Ovary (tissue), 9 donors: ENCODE measurements around the gene HECA. TPM values are rescaled to one million over a fixed set of nuclear protein-coding genes. Genes with fewer than 3 reads are reported as not detected.

Experiments
- DNase-seq, 5 donors: peaks; one replicate each; pipeline ENCODE4 v3.0.0-alpha.2; 2019 to 2020
- H3K27ac ChIP-seq, 2 donors: fragments of 200-600 bp; one replicate each; pipeline versions ENCODE4 v1.5.1 to v1.8.0; 2019 to 2022
- H3K27me3 ChIP-seq: fragments of 200-600 bp; one replicate; pipeline ENCODE4 v1.8.0; 2022
- H3K36me3 ChIP-seq: fragments of 200-600 bp; sonication (generic); one replicate; pipeline ENCODE4 v1.5.1; 2019
- H3K4me1 ChIP-seq: one replicate; pipeline ENCODE4 v1.8.1; 2013; ENCODE audit warnings: mild to moderate bottlenecking, moderate library complexity; ENCODE audit not compliant: insufficient read depth
- H3K4me3 ChIP-seq: fragments of 200-600 bp; sonication (generic); one replicate; pipeline ENCODE4 v1.5.1; 2017
- H3K9me3 ChIP-seq, 2 donors: fragments of 200-600 bp in 1 of 2; sonication (generic) in 1 of 2; one replicate each; pipeline versions ENCODE4 v1.5.1 to v1.8.1; 2013 to 2019; ENCODE audit warnings: mild to moderate bottlenecking in 1 of 2, moderate library complexity in 1 of 2
- EP300 ChIP-seq: sonication (generic); formaldehyde crosslinking; IDR thresholded peaks from one replicate; pipeline ENCODE4 v1.6.1; 2017; ENCODE audit warnings: antibody characterized with exemption
- POLR2A ChIP-seq: fragments of 450-650 bp; IDR thresholded peaks from one replicate; pipeline ENCODE4 v1.6.1; 2017; ENCODE audit warnings: antibody characterized with exemption, mild to moderate bottlenecking, moderate library complexity
- WGBS, 3 donors: extraction: QIAGEN DNeasy Blood & Tissue Kit in 1 of 3; methylation state at CpG; one replicate each; pipeline versions ENCODE4 v1.1.5 to v1.1.7; 2013 to 2017; 5-methylcytosine and 5-hydroxymethylcytosine counted together
- intact Hi-C, 4 donors: fragments of 100-400 bp; cut with DNase I; formaldehyde crosslinking; loops; one replicate each; pipeline versions ENCODE4 v1.11.0 to v1.15.1; 2022 to 2023
- polyA plus RNA-seq, 2 donors: library from polyadenylated mRNA; stranded (reverse); fragments of 200-250 nt in 1 of 2; fragments of 350-450 nt in 1 of 2; fragmentation: Illumina TruSeq in 1 of 2; extraction: RNeasy Lipid Tissue Mini Kit (QIAGEN cat#74804) in 1 of 2; gene quantifications; one replicate each; pipeline ENCODE4 v1.2.3, GENCODE V29; 2013 to 2014
- total RNA-seq, 7 donors: library from RNA; depleted of rRNA in 2 of 7; stranded (reverse); fragments of >200 nt in 2 of 7; fragmentation: NEBNext Ultra II Directional in 3 of 7; extraction: Animal tissue kit (Norgen Biotek cat#: 25700) in 3 of 7; gene quantifications; one replicate each; pipeline versions ENCODE4 v1.1.0 to v1.2.4, GENCODE V29; 2016 to 2023
- TF ChIP-seq, protein P1 (sequence below), 3 donors: fragments of 450-650 bp in 2 of 3; fragments of 200-600 bp in 1 of 3; IDR thresholded peaks; one replicate each; pipeline versions ENCODE4 v1.5.1 to v1.8.0; 2016 to 2022; ENCODE audit warnings: antibody characterized with exemption in 3 of 3, mild to moderate bottlenecking in 1 of 3
- donor health status: DM: no; HTN: no; CAD: no; lungs with moderate emphysema.
- donor health status: DM: no; HTN: no; CAD: no.
- donor health status: Bipolar disorder and iron deficiency.
- donor health status: DM: yes; HTN: yes; CAD: no.
- donor health status: DM: no; HTN: no; CAD: no.
- donor health status: DM: yes; HTN: yes; CAD: no.

HECA gene
- total and polyA plus RNA-seq, 9 donors, result 12.0 to 41.7 (median 21.9) TPM

DNA sequence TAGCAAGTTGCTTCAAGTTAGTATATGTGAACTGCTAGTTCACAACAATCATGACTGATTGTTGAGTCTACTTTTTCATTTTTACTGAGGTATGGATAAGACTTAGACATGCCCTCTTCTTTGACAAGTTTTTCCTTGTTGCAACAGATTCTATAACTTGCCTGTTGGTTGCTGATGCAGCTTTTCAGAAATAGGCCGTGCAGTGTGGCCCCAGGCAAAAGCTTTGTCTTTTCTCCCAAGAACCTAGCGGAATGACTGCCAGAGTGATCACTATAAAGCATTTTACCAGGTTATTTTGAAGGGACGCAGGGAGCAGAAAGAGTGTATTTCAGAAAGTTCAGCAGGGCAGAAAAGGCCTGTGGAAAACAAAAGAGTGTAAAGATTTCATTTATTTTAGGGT is 16.0 kb downstream of the HECA start:
- 96% methylated on average over 3 of the region's 3 CpGs for WGBS, 3 donors
- DNase-seq, result no peak
- intact Hi-C loops, result no loop called here
- no peak overlapping the region for H3K27ac ChIP-seq
- no peak overlapping the region for H3K4me3 ChIP-seq
- H3K9me3 ChIP-seq, result no peaks in the 10 kb centered on the region
- H3K36me3 ChIP-seq, result no peaks in the 10 kb centered on the region
- H3K27me3 ChIP-seq, result no peaks in the 10 kb centered on the region
- peaks cover 6% of the 10 kb centered on the region for H3K4me1 ChIP-seq
- no peak for TF ChIP-seq EP300
- TF ChIP-seq, protein P1, sequence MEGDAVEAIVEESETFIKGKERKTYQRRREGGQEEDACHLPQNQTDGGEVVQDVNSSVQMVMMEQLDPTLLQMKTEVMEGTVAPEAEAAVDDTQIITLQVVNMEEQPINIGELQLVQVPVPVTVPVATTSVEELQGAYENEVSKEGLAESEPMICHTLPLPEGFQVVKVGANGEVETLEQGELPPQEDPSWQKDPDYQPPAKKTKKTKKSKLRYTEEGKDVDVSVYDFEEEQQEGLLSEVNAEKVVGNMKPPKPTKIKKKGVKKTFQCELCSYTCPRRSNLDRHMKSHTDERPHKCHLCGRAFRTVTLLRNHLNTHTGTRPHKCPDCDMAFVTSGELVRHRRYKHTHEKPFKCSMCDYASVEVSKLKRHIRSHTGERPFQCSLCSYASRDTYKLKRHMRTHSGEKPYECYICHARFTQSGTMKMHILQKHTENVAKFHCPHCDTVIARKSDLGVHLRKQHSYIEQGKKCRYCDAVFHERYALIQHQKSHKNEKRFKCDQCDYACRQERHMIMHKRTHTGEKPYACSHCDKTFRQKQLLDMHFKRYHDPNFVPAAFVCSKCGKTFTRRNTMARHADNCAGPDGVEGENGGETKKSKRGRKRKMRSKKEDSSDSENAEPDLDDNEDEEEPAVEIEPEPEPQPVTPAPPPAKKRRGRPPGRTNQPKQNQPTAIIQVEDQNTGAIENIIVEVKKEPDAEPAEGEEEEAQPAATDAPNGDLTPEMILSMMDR (IDR thresholded peaks at IDR 0.05), result no peak
- TF ChIP-seq POLR2A, result no peak

DNA sequence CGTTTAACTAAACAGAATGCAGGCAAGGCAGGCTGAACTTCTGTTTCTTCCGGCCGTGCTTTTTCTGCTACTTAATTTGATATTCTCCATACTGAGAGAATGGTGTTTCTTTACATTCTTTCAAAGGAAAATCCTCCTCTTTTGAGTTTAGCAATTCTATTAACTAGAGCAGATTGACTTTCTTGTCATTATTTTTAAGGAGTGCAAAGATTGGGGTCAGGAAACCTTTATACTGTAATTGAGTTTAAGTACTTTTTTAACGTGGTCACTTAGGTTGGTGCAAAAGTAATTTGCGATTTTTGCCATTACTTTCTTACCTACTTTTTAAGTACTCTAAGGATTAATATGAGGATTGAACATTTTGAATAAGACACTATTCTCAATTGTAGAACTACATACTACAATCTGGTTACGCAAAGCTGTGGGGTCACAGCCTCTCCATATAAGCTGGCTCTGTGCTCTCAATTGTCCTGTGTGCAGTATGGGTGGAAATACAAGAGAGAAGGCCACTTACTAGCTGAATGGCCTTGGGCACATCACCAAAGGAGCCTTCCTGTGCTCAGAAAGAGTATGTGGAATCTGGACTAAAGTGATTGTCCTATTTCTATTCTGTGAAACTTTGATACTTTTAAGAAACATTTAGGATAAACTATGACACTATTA is 16.7 kb downstream of the HECA start:
- H3K9me3 ChIP-seq, result no peaks in the 10 kb centered on the region
- H3K4me3 ChIP-seq, result no peak overlapping the region
- H3K27me3 ChIP-seq, result no peaks in the 10 kb centered on the region
- DNase-seq, result no peak
- no peaks in the 10 kb centered on the region for H3K36me3 ChIP-seq
- no peak overlapping the region for H3K27ac ChIP-seq
- TF ChIP-seq POLR2A, result no peak
- no peak for TF ChIP-seq EP300
- TF ChIP-seq, protein P1 (IDR thresholded peaks at IDR 0.05), result no peak
- H3K4me1 ChIP-seq, result peaks cover 6% of the 10 kb centered on the region
- WGBS, 3 donors, result 88 to 91% (median 90%) methylated on average over 6 of the region's 6 CpGs
- intact Hi-C loops, result no loop called here

DNA sequence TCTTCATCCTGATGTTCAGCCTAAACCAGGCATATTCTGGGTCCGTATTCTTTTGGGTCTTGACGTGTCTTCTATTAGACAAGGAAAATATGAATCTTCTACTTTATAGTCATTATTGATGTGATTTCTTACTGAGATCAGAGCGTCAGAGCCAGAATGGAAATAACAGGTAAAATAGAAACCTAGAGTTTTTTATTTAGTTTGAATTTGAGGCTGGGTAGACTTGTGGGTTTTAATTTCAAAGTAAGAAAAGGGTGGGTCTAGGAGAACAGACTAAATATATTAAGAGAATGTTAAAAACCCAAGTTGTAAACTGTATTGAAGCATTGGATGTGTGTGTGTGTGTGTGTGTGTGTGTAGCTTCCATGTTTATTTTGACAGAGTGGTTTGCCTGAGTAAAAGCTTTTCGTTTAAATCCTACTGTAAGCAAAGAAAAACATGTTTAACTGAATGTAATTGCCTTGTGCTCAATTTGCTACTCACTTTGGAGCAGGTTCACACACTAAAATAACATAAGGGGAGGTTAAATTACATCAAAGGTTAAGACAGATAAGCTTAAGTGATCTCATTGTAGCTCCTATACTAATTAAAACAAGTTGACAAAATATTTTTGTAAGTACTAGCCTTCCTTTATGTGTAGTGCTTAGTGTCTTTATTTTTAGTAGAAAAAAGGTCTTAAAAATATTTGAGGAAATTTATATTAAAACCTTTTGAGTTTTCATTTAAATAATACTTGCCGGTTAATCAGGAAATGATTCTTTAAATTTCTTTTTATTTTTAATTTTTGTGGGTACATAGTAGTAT is 17.4 kb downstream of the HECA start:
- Histone ChIP-seq H3K36me3 (no peaks in the 10 kb centered on the region), H3K27ac (no peak overlapping the region), H3K4me3 (no peak overlapping the region), H3K9me3 (no peaks in the 10 kb centered on the region), H3K4me1 (peaks cover 6% of the 10 kb centered on the region), H3K27me3 (no peaks in the 10 kb centered on the region)
- WGBS, 3 donors, result 50 to 73% (median 53%) methylated on average over 5 of the region's 5 CpGs
- intact Hi-C loops, result no loop called here
- no peak for DNase-seq
- TF ChIP-seq EP300, result no peak
- TF ChIP-seq POLR2A, result no peak
- TF ChIP-seq, protein P1 (IDR thresholded peaks at IDR 0.05), result no peak

DNA sequence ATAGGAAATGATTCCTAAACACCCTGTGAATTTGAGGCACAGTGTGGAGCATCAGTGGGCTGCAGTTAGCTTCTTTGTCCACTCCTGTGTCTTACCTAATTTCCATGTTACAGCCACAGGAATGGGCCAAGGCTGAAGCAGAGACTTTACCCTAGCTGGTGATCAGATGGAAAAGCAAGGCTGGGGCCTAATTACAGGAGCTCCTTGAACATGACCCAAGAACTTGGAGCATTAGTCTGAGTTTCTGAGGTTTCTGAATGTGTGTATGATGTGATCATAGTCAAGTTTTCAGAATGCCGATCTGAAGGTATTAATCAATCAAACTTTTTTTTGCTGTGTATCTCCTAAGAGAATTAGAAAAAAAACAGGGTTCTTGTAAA is 18.0 kb downstream of the HECA start:
- Histone ChIP-seq H3K4me3 (no peak overlapping the region), H3K36me3 (no peaks in the 10 kb centered on the region), H3K4me1 (peaks cover 6% of the 10 kb centered on the region), H3K9me3 (no peaks in the 10 kb centered on the region), H3K27ac (no peak overlapping the region), H3K27me3 (no peaks in the 10 kb centered on the region)
- TF ChIP-seq, protein P1 (IDR thresholded peaks at IDR 0.05), result no peak
- TF ChIP-seq EP300, result no peak
- TF ChIP-seq POLR2A, result no peak
- WGBS, 3 donors, result 62 to 78% (median 64%) methylated on average over 1 of the region's 1 CpG
- DNase-seq, result no peak
- intact Hi-C loops, result no loop called here
